AG04449 (cell line): ENCODE data around the gene ZNF225.
A peak's percentile ranks its signal among the peaks of the same experiment; 100 is the strongest.

Source experiments
- CTCF ChIA-PET: fragments of 350-600 bp; formaldehyde crosslinking; extraction: SDS; loops from one replicate; lab custom pipeline; 2021; ENCODE audit warnings: antibody characterized with exemption; lab: Yijun Ruan, JAX
- POLR2A ChIA-PET: fragments of 400-600, 350-600 bp; formaldehyde crosslinking; extraction: SDS; loops from one replicate; lab custom pipeline; 2020; ENCODE audit warnings: antibody characterized with exemption, inconsistent platforms; lab: Yijun Ruan, JAX
- DNase-seq: peaks from one replicate; pipeline ENCODE4 v3.0.0-alpha.2; 2010; ENCODE audit warnings: low read depth, low spot score
- H3K4me3 ChIP-seq: 2 replicates; pipeline ENCODE4 v1.5.1; 2011; ENCODE audit warnings: low read depth, mild to moderate bottlenecking, control low read depth, low read length
- TF ChIP-seq, protein P1 (sequence below): IDR thresholded peaks from one replicate; pipeline ENCODE4 v1.5.1; 2011; ENCODE audit warnings: mild to moderate bottlenecking, moderate library complexity, low read length, control low read depth, inconsistent platforms; ENCODE audit not compliant: insufficient read depth; ENCODE audit errors: missing control alignments

The ZNF225 gene

DNA sequence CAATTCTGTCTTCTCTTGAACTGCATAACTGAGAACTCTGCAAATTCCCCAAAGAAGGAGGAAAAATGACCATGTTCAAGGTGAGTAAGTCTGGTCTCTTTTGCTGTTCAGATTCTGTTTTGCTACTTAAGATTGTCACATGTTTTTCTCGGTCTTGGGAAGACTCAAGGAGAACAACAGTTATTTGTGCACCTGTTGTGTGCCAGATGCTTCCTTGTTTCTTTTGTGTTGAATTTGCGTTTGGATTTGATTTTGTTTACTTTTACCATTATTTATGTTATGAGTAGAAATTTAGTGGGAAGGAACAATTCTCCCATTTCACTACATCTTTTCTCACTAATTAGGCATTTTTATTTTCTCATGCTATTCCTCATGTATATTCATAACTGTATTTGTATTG, 36.9 kb upstream of the ZNF225 start:
- ChIA-PET CTCF (no interaction called here), POLR2A (no interaction called here)
- H3K4me3 ChIP-seq = no peak overlapping the region
- TF ChIP-seq, protein P1, sequence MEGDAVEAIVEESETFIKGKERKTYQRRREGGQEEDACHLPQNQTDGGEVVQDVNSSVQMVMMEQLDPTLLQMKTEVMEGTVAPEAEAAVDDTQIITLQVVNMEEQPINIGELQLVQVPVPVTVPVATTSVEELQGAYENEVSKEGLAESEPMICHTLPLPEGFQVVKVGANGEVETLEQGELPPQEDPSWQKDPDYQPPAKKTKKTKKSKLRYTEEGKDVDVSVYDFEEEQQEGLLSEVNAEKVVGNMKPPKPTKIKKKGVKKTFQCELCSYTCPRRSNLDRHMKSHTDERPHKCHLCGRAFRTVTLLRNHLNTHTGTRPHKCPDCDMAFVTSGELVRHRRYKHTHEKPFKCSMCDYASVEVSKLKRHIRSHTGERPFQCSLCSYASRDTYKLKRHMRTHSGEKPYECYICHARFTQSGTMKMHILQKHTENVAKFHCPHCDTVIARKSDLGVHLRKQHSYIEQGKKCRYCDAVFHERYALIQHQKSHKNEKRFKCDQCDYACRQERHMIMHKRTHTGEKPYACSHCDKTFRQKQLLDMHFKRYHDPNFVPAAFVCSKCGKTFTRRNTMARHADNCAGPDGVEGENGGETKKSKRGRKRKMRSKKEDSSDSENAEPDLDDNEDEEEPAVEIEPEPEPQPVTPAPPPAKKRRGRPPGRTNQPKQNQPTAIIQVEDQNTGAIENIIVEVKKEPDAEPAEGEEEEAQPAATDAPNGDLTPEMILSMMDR = no peak
- no peak for DNase-seq

DNA sequence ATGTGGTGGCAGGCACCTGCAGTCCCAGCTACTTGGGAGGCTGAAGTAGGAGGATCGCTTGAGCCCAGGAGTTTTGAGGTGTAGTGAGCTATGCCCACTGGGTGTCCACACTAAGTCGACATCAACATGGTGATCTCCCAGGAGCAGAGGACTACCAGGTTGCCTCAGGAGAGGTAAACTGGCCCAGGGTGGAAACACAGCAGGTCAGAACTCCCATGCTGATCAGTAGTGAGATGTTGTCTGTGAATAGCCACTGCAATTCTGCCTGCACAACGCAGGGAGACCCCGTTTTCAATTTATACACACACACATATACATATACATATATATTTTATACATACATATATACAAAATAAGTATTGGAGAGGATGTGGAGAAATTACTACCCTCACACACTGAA, 21.1 kb upstream of the ZNF225 start:
- no peak for DNase-seq
- no peak overlapping the region for H3K4me3 ChIP-seq
- POLR2A ChIA-PET = no interaction called here
- TF ChIP-seq, protein P1 = no peak
- CTCF ChIA-PET = no interaction called here

DNA sequence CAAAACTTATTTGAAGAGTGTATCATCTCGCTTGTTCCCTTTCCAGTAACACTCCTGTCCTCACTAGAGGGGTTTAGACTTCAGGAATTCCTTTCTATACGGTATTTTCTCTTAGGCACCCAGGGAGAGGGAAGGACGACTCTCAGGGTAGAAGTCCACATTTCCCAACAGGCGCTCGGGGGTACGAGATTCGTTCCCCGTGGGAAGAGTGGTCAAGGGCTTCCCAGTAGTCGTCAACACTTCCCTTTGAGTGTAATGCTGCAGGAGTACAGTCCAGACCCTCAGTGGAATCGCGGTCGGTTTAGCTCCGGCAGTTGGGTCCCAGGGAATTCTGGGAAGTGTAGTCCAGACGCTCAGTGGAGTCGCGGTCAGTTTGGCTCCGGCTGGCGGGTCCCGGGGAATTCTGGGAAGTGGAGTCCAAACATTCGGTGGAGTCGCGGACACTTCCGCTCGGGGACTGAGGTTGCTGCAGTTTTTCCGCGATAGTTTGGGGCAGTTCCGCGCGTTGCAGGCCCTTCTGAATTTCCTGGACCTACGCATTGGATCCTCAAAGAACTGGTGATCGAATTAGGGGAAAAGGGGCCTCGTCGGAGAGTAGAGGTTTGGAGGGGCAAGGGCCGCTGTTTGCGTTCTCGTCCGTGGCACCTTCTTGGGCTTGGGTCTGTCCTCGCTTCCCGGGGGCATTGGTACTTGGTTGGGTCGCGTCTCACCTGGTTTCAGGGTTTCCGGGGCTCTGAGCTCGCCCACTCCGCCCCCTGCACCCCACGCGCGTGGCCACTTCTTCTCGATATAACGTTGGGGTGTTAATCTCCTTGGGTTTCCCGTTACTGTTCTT, 19.1 kb upstream of the ZNF225 start, which contains the start of gene ZNF224:
ZNF224 (plus strand) TSS at position 431 of the 835 bp plus-strand sequence. CDS start 3,513 bp downstream, outside the sequence.
- TF ChIP-seq, protein P1 = no peak
- CTCF ChIA-PET = interaction anchor here (1.2 to 1.3 kb wide), 2 partner anchors 13 to 45 kb away, joined by 3 to 5 read pairs; no protein-coding TSS in a partner anchor
- DNase-seq = no peak
- peak within 1 kb of the TSS; percentile 84 for H3K4me3 ChIP-seq
- POLR2A ChIA-PET = interaction anchor here (1.1 kb wide), 1 partner anchor 159 kb away, joined by 3 read pairs; the partner anchor contains the start of gene ZNF45

DNA sequence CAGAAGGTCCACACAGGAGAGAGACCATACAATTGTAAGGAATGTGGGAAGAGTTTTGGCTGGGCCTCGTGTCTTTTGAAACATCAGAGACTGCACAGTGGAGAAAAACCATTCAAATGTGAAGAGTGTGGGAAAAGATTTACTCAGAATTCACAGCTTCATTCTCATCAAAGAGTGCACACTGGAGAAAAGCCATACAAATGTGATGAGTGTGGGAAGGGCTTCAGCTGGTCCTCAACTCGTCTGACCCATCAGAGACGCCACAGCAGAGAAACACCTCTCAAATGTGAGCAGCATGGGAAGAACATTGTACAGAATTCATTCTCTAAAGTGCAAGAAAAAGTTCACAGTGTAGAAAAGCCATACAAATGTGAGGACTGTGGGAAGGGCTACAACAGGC, 5.4 kb upstream of the ZNF225 start:
- TF ChIP-seq, protein P1 = no peak
- CTCF ChIA-PET = interaction anchor here (1.2 kb wide), 2 partner anchors 10 to 13 kb away, joined by 3 to 5 read pairs; no protein-coding TSS in a partner anchor
- no peak for DNase-seq
- H3K4me3 ChIP-seq = no peak overlapping the region
- POLR2A ChIA-PET = no interaction called here

DNA sequence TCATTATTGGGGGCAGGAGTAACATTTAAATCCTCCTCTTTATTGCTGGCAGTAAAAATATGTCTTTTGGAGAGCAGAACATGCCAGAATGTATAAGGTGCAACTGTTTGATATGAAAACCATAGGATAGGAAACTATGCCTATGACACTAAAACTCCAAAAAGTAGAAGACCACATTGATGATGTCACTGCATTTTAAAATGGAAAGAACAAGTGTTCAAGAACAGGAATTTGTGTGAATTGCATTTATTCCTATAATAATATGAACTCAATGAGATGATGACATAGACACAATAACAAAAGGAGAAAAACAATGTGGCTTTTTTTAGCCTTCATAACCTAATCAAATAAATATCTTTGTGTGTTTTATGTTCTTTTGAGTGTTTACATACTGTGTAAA, 3.7 kb upstream of the ZNF225 start:
- ChIA-PET CTCF (no interaction called here), POLR2A (no interaction called here)
- no peak overlapping the region for H3K4me3 ChIP-seq
- TF ChIP-seq, protein P1 = no peak
- no peak for DNase-seq

DNA sequence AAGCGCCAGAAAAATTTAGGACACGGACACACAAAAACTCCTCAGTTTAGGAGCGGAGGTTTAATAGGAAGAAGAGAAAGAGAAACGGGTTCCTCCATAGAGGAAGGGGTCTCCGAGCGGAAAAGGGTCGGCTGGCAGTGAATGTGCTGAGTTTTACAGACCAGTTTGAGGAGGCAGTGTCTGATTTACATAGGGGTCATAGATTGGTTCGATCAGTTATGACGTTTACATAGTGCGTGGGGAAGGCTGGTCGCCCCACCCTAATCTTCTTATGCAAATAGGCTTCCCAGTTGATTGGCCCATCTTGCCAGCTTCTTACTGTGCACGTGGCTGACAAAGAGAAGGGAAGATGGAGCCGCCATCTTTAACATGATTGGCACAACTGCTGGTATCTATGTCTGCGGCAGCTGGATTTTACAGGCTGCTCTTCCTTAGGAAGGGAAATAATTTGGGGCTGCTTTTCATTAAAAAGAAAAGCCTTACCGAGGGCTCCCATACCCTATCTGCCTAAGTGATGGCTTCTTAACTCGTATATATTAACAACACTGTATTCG, 1.2 kb upstream of the ZNF225 start:
- POLR2A ChIA-PET = no interaction called here
- peak overlapping the region; percentile 87 for H3K4me3 ChIP-seq
- CTCF ChIA-PET = no interaction called here

More for the DNA sequence above, 1.2 kb upstream of the ZNF225 start:
- TF ChIP-seq, protein P1 = no peak
- DNase-seq = peak; percentile 73
